ENCODE results near the gene ZNF827. TPM values are rescaled to one million over a fixed set of nuclear protein-coding genes. Genes with fewer than 3 reads are reported as not detected.

ZNF827 gene
- total RNA-seq, 2 donors from 2014 or later, result 13.3 to 17.9 TPM

DNA sequence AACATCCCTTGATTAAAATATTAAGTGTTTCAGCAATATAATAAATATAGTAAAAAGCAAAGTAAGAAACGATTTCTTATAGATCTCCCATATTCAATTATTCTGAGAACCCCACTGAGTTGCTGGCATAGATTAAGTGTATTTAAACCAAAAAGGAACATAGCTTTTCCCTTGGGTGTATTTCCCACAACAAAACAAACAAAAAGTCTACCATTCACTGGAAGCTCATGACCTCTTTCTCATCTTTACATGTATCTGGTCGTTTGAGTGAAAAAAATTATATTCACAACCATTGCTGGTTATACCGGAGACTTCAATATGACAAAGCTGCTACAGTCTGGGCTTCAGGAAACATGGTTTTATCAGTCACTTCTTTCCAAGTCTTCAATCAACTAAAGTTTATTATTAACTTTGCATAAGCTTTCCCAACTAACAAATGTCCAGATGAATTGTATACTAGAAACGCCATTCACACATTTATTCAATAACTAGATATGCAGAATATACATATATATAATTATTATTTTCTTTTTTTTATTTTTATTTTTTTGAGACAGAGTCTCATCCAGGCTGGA lies 38.6 kb downstream of the ZNF827 start:
- no peak for ATAC-seq
- intact Hi-C loops (cut with DNase I), result no loop called here
- DNase-seq, result no peak

DNA sequence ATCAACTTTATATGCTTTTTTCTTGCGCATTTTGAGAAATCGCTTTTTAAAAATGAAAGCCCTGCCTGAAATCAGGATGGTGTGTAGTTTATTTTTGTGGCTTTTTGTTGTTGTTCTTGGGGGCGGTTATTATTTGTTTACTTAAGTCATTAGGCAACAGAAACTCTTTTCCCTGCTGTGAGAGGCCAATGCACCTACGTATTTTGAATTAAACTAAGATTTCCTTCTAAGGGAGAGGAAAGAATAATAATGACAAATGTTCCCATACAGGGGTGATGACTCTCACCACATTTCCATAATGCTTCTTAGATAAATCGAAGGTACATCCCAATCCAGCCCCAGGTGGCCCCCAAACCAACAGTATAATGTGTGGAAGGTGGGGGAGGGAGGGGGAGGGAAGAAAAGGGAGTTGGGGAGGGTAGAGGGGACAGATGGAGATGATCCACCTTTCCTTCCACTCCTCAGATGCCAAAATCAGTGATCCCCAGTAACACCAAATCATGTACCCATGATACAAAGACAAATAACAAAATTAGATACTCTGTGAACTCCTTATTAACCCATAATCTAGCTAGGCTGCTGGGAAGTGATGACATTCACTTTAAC lies 39.6 kb downstream of the ZNF827 start:
- DNase-seq, result no peak
- intact Hi-C loops (cut with DNase I), result no loop called here
- ATAC-seq, result no peak

DNA sequence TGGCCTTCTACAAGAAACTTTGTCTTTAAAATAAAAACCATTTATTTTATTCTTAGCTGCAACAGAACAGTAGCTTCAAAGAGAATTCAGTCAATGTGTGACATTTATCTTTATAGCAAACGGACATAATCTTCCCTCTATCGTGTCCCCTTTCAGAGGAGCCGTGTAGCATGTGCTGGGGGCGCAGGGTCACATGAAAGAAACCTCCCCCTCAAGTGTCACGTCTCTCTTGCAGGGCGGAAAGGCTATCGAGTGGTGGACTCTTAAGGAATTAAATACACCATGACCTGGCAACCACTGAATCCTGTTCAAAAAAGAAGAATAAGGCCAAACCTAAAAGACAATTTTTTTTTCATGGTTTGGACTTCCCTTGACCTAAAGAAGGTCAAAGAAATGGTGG lies 40.2 kb downstream of the ZNF827 start:
- no peak for DNase-seq
- intact Hi-C loops (cut with DNase I), result no loop called here
- ATAC-seq, result no peak

DNA sequence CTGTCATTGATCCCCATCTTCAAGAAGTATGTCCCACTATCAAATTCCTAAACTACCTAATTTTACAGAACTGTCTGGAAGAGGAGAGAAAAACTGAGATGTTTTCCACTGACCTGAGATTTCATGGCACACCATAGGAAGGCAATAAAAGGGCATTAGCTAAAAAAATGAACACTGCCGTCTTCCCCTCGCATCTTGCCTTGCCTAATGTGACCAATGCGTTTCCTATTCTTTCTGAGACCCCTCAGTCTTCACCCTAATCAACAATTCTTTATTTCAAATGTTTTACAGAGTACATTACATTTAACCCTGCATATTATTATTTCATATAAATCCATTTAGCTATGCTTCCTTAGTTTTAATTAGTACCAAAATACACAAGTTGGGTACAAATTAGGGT lies 43.6 kb downstream of the ZNF827 start:
- ATAC-seq (no peak), DNase-seq (no peak)
- intact Hi-C loops (cut with DNase I), result no loop called here

DNA sequence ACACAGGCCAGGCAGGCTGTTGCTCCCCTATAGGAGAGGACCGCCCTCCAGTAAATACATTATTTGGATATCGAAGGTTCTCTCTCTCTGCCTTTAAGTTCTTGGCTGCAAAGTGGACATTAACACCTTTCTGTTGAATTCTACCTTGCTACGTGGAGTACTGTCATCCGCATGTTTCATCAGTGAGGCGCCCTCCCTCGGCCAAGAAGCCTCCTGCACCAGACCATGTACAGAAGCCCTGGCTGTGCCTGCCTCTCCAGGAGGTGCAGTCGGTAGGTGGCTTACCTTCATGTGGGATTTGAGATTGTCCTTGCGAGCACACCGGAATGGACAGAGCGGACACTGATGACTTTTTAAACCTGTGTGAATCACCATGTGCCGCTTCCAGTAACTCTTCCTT lies 46.7 kb downstream of the ZNF827 start:
- intact Hi-C loops (cut with DNase I), result no loop called here
- no peak for DNase-seq
- ATAC-seq, result no peak

DNA sequence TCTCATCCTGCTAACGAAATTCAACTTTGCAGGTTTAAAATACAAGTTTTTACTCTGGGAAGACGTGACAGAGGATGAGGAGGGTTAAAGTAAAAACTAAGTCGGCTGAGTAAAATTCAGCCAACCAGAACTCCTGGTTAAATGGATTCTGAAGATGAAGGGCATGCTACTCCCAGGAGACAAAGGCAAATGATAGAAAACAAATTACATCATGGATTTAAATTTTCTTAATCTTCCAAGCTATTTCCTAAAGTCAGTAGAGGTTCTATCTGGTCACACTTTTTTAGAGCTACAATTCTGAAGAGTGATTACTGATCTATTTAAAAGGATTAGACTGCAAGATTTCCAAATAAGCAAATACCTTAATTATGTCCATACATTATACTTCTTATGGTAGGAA lies 47.9 kb downstream of the ZNF827 start:
- no peak for DNase-seq
- ATAC-seq, result no peak
- intact Hi-C loops (cut with DNase I), result no loop called here

DNA sequence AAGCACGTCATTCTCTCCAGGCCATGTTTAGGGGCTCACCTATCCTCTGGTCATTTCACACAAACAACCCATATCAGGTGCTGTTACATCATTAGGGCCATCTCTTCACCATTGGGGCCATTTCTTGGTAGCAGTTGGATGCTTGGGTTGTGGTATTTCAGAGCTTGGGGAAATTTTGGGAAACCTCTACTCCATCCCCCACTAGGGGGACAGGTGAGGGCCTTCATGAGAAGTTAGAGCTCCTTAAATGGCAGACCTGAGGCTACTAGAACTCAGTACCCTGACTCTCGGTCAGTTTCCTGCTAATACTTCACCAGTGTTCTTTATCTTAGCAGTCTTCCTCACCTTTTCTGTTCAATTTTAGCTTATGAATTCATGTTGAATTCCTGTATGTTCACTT lies 50.2 kb downstream of the ZNF827 start:
- intact Hi-C loops (cut with DNase I), result no loop called here
- DNase-seq (no peak), ATAC-seq (no peak)

DNA sequence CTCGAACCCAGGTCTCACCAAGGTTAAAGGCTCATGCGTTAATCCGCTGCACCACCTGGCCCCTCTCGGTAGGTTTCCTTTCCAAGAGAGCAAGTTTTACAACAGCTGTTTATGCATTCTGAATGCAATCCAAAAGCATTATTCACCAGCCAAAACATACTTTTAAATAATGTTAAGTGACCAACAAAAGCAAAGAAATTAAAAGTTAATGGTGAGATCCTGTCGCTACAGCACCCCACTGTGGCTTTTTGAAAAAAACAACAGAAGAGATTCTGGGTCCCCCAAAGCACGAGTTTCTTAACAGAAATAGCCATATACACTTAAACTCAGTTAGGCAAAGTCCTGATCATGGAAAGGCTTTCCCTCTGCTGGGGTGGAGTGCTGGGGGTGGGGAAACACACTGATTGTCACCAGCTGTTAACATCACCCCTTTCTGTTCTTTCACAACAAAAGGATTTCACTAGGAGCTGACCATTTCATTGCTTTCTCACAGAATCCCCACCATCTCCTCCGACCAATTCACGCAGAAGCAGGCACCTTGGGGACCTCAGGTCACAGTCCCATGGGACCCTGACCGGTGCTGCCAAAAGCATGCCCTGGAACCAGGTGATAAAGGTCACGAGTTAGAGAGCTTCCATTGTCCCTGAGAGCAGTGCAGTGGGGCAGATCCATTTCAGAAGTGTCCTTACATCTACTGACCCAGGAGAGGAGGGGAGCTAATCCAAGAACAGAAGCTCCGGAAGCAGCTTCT lies 51.2 kb downstream of the ZNF827 start:
- peak; percentile 72 to 78 for ATAC-seq
- no peak for DNase-seq
- intact Hi-C loops (cut with DNase I), result no loop called here

DNA sequence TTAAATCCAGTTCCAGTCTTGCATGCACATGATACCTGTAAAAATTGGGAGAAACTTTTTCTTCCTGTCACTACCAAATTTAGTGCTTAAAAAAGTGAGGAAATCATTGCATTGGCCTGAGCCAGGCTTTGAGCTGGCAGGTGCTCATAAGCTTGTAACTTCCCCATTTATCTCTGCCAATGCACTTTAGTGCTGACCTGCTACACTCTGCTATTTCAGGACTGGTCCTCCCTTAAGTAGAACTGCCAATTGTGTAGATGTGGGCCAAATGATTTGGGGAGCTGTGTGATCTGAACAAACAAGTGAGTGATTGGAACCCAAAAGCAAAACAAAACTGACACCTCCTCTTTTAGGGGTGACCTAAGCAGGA lies 51.8 kb downstream of the ZNF827 start:
- no peak for DNase-seq
- intact Hi-C loops (cut with DNase I), result no loop called here
- ATAC-seq, result peak; percentile 80

DNA sequence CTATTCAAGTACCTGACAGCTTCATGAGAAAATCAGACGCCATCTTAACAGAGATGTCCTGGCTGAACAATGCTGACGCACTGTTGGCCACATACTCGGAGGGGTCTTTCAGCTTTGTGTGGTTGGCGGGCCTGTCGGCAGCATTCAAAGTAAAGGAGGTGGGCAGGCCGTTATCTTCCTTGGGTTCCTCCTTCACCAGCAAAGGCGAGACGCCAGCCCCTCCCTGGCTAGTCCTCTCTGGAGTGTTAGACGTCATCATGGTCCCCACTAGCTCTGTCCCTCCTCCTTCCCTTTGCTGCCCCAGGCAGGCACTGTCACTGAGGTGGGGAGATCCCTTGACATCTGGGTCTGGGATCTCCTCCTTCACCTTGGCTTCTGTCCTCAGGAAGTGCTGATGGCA lies 53.0 kb downstream of the ZNF827 start:
- ATAC-seq, result no peak
- intact Hi-C loops (cut with DNase I), result no loop called here

DNA sequence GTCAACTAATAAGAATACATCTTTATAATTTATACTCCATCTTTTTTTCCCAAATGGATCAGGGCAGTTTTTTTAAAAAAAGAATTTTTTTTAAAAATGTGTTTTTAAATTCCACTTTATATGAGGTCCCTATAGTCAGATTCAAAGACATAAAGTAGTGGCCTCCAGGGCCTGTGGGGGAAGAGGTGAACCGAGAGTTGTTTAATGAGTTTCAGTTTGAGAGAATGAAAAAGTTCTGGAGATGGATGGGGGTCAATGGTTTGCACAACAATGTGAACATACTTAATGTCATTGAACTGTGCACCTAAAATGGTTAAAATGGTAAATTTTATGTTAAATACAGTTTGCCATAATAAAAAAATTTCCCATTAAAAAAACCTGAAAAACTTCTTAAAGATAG lies 53.8 kb downstream of the ZNF827 start:
- ATAC-seq (no peak), DNase-seq (no peak)
- intact Hi-C loops (cut with DNase I), result no loop called here

More for the DNA sequence above, 53.0 kb downstream of the ZNF827 start:
- no peak for DNase-seq

DNA sequence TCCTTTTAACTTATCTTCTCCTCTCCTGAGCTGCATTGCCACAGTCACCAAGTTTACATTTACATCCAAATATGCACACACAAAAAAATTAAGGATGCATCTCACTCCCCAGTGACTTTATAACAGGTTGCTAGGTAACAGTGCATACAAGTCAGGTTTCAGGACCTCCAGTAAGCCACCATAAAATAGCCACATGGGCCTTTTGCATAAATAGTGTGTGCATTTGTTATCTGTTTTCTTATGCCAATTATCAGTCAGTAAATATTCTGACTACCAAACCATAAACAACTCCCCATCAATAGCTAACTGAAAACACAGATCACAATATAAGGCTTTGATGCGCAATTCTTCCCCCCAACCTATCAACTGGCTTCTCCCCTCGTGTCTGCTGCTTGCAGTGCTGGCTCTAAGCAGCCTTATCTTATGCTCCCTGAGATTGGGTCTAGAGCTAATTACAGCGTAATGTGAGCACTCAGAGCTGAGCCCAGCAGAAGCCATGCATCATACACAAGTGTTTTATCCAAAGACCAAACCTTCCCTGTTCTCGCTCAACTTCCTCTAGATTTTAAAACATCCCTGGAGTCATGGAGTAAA lies 55.4 kb downstream of the ZNF827 start:
- ATAC-seq (no peak), DNase-seq (no peak)
- intact Hi-C loops (cut with DNase I), result no loop called here

DNA sequence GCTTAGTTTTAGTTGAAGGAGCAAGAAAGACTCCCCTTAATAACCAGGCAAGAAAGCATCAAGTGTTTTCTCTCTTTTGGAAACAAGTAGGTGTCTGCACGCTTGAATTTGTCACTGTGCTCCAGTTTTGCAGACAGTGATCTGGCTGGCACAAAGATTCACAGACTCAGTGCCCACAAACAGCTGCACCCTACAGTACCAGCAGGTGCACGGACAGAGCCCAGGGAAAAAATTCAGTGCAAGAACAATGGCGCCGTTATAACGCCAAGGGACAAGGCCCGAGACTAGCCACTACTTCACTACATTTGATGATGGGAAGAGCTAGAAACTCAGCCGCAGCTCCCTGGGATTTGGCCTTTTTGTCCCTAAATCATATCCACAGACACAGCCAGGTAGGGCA lies 56.0 kb downstream of the ZNF827 start:
- no peak for DNase-seq
- ATAC-seq, result no peak
- intact Hi-C loops (cut with DNase I), result no loop called here

DNA sequence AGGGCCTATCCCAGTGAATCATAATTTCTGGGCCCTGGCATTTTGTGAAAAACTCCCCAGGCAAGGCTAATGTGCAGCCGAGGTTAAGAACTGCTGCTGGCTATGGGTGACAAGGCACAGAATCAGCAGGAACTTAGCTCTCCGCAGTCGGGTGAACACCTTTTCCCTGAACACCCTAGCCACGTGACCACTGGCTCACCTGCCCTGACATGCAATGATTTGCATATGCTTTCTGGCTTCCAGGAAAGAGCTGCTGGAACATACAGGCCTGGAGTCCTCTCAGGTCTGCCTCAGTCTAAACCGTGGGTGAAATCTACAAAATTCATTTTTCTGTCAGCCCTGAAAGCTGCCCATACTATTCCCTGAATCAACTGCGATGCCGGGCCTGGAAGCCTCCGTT lies 56.6 kb downstream of the ZNF827 start:
- ATAC-seq (no peak), DNase-seq (no peak)
- intact Hi-C loops (cut with DNase I), result no loop called here

DNA sequence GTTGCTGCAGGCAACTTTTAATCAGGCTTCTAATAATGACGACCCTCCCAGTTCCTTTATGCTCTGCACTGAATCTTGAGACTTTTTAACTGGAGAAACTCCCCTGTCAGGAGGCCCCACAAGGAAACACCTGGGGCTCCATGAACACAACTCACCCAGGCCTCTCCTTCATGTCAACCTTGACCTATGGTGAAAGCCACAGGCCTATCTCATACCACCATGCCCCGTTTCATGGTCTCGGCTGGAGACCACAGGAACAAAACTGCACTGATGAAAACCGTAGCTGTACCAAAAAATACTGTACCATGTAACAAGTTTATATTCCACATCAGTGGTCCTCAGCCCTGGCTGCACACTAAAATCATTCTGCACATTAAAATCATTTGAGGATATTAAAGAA lies 57.0 kb downstream of the ZNF827 start:
- no peak for DNase-seq
- no peak for ATAC-seq
- intact Hi-C loops (cut with DNase I), result no loop called here

DNA sequence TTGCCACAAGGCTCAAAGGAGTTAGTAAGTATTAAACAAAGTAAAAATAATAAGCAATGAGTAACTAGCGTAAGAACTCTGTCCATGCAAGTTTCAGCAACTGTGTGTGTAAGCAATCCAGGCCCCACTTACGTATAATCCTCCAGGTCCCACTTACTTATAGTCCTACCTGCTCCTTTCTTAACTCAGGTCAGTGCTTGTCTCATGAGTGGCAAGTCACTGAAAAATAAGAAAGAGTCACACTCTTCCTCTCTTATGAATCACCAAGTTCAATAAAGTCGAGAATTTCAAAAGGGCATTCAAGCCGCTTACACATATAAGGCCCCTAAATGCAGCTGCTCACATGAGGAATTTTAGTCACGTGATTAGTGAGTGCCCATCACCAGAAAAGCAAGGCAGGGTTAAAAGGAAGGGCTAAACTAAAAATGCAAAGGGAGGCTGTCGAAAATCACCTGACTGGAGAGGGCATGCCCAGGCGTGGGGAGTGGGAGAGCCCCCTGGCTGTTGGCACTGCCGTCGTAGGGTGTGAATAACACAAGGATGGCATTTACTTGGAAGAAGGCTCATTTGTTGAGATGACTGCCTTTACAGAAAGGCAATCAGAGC lies 58.2 kb downstream of the ZNF827 start:
- ATAC-seq (no peak), DNase-seq (no peak)
- intact Hi-C loops (cut with DNase I), result no loop called here

DNA sequence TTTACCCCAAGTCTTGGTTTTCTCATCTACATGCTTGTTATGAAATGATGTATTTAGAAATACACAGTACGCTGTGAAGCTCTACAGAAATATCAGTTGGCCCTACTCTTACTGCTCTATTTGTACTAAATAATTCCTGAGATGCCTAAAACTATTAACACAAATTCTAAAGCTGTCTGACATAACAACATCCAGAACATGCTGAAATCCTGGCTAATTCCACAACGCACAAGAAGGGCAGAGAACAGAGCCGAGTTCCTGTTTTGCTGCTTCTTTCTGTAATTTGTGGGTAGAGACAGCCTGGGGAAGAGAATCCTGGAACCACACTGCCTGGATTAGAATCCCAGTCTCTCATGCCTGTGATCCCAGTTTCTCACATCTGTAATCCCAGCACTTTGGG lies 59.0 kb downstream of the ZNF827 start:
- DNase-seq, result no peak
- intact Hi-C loops (cut with DNase I), result no loop called here
- ATAC-seq, result peak; percentile 48 to 54

DNA sequence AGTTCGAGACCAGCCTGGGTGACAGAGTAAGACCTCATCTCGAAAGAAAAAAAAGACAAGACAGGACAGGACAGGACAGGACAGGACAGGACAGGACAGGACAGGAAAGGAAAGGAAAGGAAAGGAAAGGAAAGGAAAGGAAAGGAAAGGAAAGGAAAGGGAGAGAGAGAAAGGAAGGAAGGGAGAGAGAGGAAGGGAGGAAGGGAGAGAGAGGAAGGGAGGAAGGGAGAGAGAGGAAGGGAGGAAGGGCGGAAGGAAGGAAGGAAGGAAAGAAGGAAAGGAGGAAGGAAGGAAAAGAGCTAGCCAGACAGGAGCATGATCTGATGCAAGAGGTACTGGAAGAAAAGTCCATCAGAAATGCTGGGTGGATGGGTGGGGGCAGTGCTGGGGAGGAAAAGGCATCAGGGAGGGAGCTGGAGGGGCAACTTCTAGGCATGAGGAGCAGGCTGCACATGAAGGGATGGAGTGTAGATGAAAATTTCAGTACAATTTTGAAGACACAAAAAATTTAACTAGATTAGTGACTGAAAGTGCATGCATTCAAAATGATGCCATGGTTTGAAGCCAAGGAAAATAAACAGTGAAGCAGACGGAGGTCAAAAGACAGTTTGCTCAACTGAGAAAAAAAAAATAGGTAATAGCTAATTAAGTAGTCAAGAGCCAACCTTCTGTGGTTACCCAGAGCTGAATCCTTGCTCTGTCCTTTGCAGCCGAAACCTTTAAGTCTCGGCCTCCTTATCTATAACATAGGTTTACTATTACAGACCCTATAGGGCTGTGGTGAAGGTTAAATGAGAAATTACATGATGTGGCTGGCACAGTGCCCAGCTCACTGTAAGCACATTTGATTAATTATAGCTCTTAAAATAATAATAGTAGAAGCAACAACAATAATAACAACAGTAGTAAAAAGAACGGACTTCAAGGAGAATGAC lies 59.9 kb downstream of the ZNF827 start:
- intact Hi-C loops (cut with DNase I), result no loop called here
- ATAC-seq, result peak; percentile 42 to 73
- no peak for DNase-seq

DNA sequence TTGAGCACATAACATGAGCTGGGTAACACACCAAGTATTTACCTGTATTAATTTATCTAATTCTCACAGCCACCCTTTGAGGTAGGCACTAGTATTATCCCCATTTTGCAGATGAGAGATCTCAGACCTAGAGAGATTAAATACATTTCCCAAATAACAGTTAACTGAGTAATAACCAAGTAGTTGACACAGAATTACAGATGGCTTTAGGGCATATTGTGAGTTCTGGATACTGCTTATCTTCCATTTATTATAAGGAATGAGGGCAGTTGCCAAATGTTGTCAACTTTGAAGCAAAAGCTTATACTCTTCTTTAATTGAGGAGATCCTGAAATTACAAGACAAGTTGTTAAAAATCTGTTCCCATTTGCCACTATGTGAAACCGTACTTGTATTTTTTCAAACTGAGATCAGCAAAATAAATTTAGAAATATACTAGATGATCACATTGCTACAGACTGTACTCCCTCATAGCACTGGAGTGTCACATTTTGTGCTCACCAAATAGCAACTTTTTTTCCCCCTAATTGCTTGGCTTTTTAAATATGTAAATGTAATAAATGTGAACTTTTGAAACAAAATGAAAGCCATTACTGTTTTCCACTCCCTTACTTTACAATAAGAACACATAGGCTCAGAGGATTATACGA lies 62.0 kb downstream of the ZNF827 start:
- intact Hi-C loops (cut with DNase I), result no loop called here
- no peak for DNase-seq
- ATAC-seq, result no peak
